Karpas-422 (cell line): Measurements from ENCODE around the gene PTPRM. TPM values are rescaled to one million over a fixed set of nuclear protein-coding genes. Genes with fewer than 3 reads are reported as not detected.

ENCODE experiments used
- DNase-seq: peaks from one replicate; pipeline ENCODE4 v3.0.0-alpha.2; 2015
- H2AFZ ChIP-seq: fragments of 200-600 bp; sonication (generic); 2 replicates; pipeline ENCODE4 v1.6.1; 2014; ENCODE audit warnings: antibody characterized with exemption, low read length, mixed read lengths
- H3K27ac ChIP-seq: fragments of 200-600 bp; sonication (generic); 2 replicates; pipeline ENCODE4 v1.5.1; 2014; ENCODE audit warnings: mild to moderate bottlenecking, low read length, moderate library complexity
- H3K27me3 ChIP-seq: fragments of 200-600 bp; sonication (generic); 2 replicates; pipeline ENCODE4 v1.6.1; 2014; ENCODE audit warnings: low read length, mixed read lengths
- H3K36me3 ChIP-seq: fragments of 200-600 bp; sonication (generic); 2 replicates; pipeline ENCODE4 v1.6.1; 2014; ENCODE audit warnings: low read length, mixed read lengths; ENCODE audit not compliant: insufficient read depth
- H3K4me1 ChIP-seq: fragments of 200-600 bp; sonication (generic); 2 replicates; pipeline ENCODE4 v1.6.1; 2014; ENCODE audit warnings: mild to moderate bottlenecking, low read length, mixed read lengths
- H3K4me2 ChIP-seq: fragments of 200-600 bp; sonication (generic); 2 replicates; pipeline ENCODE4 v1.6.1; 2014; ENCODE audit warnings: low read length, low read depth, mild to moderate bottlenecking; ENCODE audit not compliant: poor library complexity, severe bottlenecking
- H3K4me3 ChIP-seq: fragments of 200-600 bp; sonication (generic); 2 replicates; pipeline ENCODE4 v1.5.1; 2014; ENCODE audit warnings: mild to moderate bottlenecking, antibody characterized with exemption, low read length, mixed read lengths
- H3K79me2 ChIP-seq: fragments of 200-600 bp; sonication (generic); 2 replicates; pipeline ENCODE4 v1.6.1; 2014; ENCODE audit warnings: mild to moderate bottlenecking, low read length, mixed read lengths
- H3K9ac ChIP-seq: fragments of 200-600 bp; sonication (generic); 2 replicates; pipeline ENCODE4 v1.6.0; 2014; ENCODE audit warnings: low read length
- H3K9me2 ChIP-seq: fragments of 200-600 bp; sonication (generic), shearing (Covaris generic); replicated peaks from 2 replicates; pipeline ENCODE4 v1.6.0; 2014; ENCODE audit warnings: mild to moderate bottlenecking, low read length, moderate library complexity; ENCODE audit not compliant: insufficient read depth
- H3K9me3 ChIP-seq: fragments of 300-700, 200-600 bp; sonication (generic); 2 replicates; pipeline ENCODE4 v1.6.1; 2014; ENCODE audit warnings: low read length, mixed read lengths
- H4K20me1 ChIP-seq: fragments of 200-600 bp; sonication (generic); 2 replicates; pipeline ENCODE4 v1.6.1; 2014; ENCODE audit warnings: mild to moderate bottlenecking, antibody characterized with exemption, low read length, low read depth; ENCODE audit not compliant: insufficient read depth
- total RNA-seq: library from RNA; depleted of rRNA; stranded (reverse); fragments of >200 nt; shearing (Covaris generic); gene quantifications from 2 replicates; pipeline ENCODE4 v1.2.3, GENCODE V29; 2014; ENCODE audit warnings: low replicate concordance

Gene PTPRM
- total RNA-seq, 1 experiment from 2014 or later = not detected

DNA sequence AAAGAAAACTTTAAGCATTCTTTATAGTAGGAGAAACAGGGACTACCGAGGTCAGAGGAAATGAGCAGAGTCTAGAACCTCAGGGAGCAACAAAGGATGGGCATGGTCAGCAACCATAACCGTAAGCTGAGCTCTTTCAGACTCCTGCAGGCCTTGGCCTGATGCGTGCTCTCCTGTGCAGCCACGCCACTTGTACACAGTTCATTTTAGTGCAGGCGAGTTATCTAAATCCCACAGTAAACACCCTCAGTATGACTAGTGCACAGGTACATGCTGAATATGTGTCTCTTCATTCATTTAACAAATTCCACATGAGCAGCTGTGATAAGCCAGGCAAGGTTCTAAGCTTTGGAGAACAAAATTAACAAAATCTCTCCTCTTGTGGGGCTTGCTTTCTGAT, 640.9 kb downstream of the PTPRM start:
- Histone ChIP-seq H3K36me3 (no peaks in the 10 kb centered on the region), H4K20me1 (no peaks in the 10 kb centered on the region), H3K4me2 (no peak overlapping the region), H3K27ac (no peak overlapping the region), H3K27me3 (no peaks in the 10 kb centered on the region), H3K9me2 (no peaks in the 10 kb centered on the region), H3K4me3 (no peak overlapping the region), H3K9me3 (no peaks in the 10 kb centered on the region), H3K9ac (no peak overlapping the region), H3K79me2 (no peaks in the 10 kb centered on the region), H3K4me1 (no peaks in the 10 kb centered on the region), H2AFZ (no peak overlapping the region)
- DNase-seq = no peak

DNA sequence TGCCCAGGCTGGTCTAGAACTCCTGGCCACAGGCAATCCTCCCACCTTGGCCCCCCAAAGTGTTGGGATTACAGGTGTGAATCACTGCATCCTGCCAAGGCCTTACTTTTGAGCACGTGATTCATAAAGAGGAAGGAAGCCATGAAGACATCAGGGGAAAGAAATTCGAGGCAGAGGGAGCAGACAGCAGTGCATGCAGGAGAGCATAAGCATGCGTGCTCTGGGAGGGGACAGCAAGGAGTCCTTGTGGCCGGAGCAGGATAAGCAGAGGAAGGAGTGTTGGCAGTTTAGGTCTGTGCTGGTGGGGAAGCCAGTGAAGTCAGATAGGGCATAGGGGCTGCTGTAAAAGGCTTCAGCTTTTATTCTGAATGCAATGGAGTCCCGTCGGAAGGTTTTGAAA, 641.6 kb downstream of the PTPRM start:
- no peaks in the 10 kb centered on the region for H3K9me2 ChIP-seq
- H4K20me1 ChIP-seq = no peaks in the 10 kb centered on the region
- no peak overlapping the region for H2AFZ ChIP-seq
- H3K9me3 ChIP-seq = no peaks in the 10 kb centered on the region
- H3K79me2 ChIP-seq = no peaks in the 10 kb centered on the region
- H3K36me3 ChIP-seq = no peaks in the 10 kb centered on the region
- no peaks in the 10 kb centered on the region for H3K4me1 ChIP-seq
- no peak overlapping the region for H3K4me3 ChIP-seq
- DNase-seq = no peak
- no peak overlapping the region for H3K9ac ChIP-seq
- H3K27me3 ChIP-seq = no peaks in the 10 kb centered on the region
- no peak overlapping the region for H3K4me2 ChIP-seq
- no peak overlapping the region for H3K27ac ChIP-seq

GRCh38 chr18:8212896-8213780, 646.0 kb downstream of the PTPRM start:
- H3K4me3 ChIP-seq = no peak overlapping the region
- no peak overlapping the region for H3K4me2 ChIP-seq
- no peak overlapping the region for H3K27ac ChIP-seq
- H3K9me3 ChIP-seq = no peaks in the 10 kb centered on the region
- H3K9me2 ChIP-seq = no peaks in the 10 kb centered on the region
- no peak for DNase-seq
- no peaks in the 10 kb centered on the region for H3K36me3 ChIP-seq
- H2AFZ ChIP-seq = no peak overlapping the region
- no peaks in the 10 kb centered on the region for H3K79me2 ChIP-seq
- no peaks in the 10 kb centered on the region for H3K4me1 ChIP-seq
- H3K27me3 ChIP-seq = peaks cover 3% of the 10 kb centered on the region; the same call in 1 of the 2 replicates
- no peaks in the 10 kb centered on the region for H4K20me1 ChIP-seq
- no peak overlapping the region for H3K9ac ChIP-seq

- Histone ChIP-seq H3K27ac (no peak overlapping the region), H3K36me3 (no peaks in the 10 kb centered on the region), H3K4me2 (no peak overlapping the region), H3K4me1 (no peaks in the 10 kb centered on the region), H2AFZ (no peak overlapping the region), H3K9me3 (no peaks in the 10 kb centered on the region), H3K9ac (no peak overlapping the region), H3K9me2 (no peaks in the 10 kb centered on the region), H3K79me2 (no peaks in the 10 kb centered on the region), H4K20me1 (no peaks in the 10 kb centered on the region), H3K27me3 (peaks cover 3% of the 10 kb centered on the region; the same call in 1 of the 2 replicates), H3K4me3 (no peak overlapping the region)
- DNase-seq = no peak
Observed at GRCh38 chr18:8215741-8216140, 648.6 kb downstream of the PTPRM start.

DNA sequence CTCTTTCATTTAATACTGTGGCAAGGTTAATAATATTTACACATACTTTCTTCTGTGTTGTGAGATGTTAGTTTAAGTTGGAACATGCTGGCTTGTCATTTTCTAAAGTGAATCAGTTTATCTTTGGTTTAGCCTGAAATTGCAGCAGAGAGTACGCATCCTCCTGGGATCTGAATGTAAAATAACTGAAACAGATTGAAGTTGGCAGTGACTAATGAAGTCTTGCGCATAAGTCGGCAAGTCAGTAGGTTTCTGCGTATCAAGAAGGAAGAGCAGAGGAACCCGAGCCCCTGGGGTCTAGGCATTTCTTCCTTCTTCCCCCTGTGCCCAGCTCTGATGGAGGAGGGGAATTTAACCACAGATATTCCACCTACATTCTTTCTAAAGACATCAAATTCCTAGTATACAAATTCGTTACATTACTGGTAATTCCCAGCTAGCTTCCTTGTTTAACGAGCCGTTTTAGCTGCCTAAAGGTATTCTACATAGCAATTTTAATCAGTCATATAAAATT, 650.0 kb downstream of the PTPRM start:
- Histone ChIP-seq H2AFZ (no peak overlapping the region), H3K79me2 (no peaks in the 10 kb centered on the region), H3K9ac (no peak overlapping the region), H3K9me2 (no peaks in the 10 kb centered on the region), H4K20me1 (no peaks in the 10 kb centered on the region), H3K9me3 (no peaks in the 10 kb centered on the region), H3K27me3 (peaks cover 3% of the 10 kb centered on the region; the same call in 1 of the 2 replicates), H3K27ac (no peak overlapping the region), H3K4me1 (no peaks in the 10 kb centered on the region), H3K4me3 (no peak overlapping the region), H3K36me3 (no peaks in the 10 kb centered on the region), H3K4me2 (no peak overlapping the region)
- no peak for DNase-seq

DNA sequence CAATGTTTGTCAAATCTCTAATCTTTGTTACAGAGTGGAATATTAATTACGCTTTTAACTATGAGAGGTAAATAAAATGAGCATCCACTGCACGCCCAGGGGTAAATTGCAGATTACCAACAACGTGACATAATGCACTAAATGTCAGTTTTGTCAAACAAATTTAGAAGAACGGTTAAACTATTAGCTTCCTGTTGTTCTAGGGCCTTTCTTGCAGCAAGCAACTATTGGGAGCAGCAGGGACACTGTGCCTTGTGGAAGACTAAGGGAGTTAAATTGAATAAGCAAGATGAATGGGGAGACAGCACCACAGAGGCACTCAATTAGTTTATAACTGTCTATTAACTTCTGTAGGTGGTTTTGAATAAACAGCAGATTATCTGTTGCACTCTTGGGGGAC, 651.1 kb downstream of the PTPRM start:
- H2AFZ ChIP-seq = no peak overlapping the region
- H3K27ac ChIP-seq = no peak overlapping the region
- H3K9ac ChIP-seq = no peak overlapping the region
- no peak for DNase-seq
- H3K27me3 ChIP-seq = peaks cover 3% of the 10 kb centered on the region; the same call in 1 of the 2 replicates
- no peaks in the 10 kb centered on the region for H3K9me2 ChIP-seq
- no peaks in the 10 kb centered on the region for H3K9me3 ChIP-seq
- no peaks in the 10 kb centered on the region for H3K79me2 ChIP-seq
- no peaks in the 10 kb centered on the region for H3K36me3 ChIP-seq
- H3K4me2 ChIP-seq = no peak overlapping the region
- H3K4me1 ChIP-seq = no peaks in the 10 kb centered on the region
- no peak overlapping the region for H3K4me3 ChIP-seq
- no peaks in the 10 kb centered on the region for H4K20me1 ChIP-seq

DNA sequence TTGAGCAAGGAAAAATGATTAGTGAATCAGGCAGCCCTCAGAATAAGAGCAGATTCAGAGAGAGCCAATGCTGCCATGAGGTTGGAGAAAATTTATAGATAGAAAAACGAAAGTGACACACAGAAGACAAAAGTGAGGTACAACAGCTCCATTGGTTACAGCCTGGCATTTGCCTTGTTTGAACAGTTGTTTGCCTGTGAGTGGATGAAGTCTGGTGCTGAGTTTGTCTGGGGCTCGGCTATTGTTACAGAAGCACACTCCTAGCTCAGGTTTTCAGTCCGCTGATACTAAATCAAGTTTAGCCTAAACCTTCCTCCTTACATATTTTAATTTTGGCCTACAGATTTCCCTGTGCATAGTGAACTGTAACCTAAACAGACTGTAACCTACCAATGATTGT, 654.3 kb downstream of the PTPRM start:
- Histone ChIP-seq H3K4me2 (no peak overlapping the region), H3K4me3 (no peak overlapping the region), H3K9me3 (no peaks in the 10 kb centered on the region), H2AFZ (no peak overlapping the region), H3K27me3 (peaks cover 3% of the 10 kb centered on the region; the same call in 1 of the 2 replicates), H4K20me1 (no peaks in the 10 kb centered on the region), H3K9me2 (no peaks in the 10 kb centered on the region), H3K4me1 (no peaks in the 10 kb centered on the region), H3K27ac (no peak overlapping the region), H3K79me2 (no peaks in the 10 kb centered on the region), H3K36me3 (no peaks in the 10 kb centered on the region), H3K9ac (no peak overlapping the region)
- no peak for DNase-seq

GRCh38 chr18:8224576-8224975, 657.5 kb downstream of the PTPRM start:
- Histone ChIP-seq H3K79me2 (no peaks in the 10 kb centered on the region), H3K9ac (no peak overlapping the region), H3K27me3 (no peaks in the 10 kb centered on the region), H3K4me1 (no peaks in the 10 kb centered on the region), H3K9me2 (no peaks in the 10 kb centered on the region), H3K4me3 (no peak overlapping the region), H3K9me3 (no peaks in the 10 kb centered on the region), H4K20me1 (no peaks in the 10 kb centered on the region), H3K36me3 (no peaks in the 10 kb centered on the region), H2AFZ (no peak overlapping the region), H3K4me2 (no peak overlapping the region), H3K27ac (no peak overlapping the region)
- no peak for DNase-seq
